Retinal pigment epithelial cell (primary cell): Measurements from ENCODE around the gene PACRGL.

Source experiments
- DNase-seq: peaks from one replicate; pipeline ENCODE4 v3.0.0-alpha.2; 2010; ENCODE audit warnings: low read depth
- H3K4me3 ChIP-seq: 2 replicates; pipeline ENCODE4 v1.5.1; 2011; ENCODE audit warnings: mild to moderate bottlenecking, low read length, control low read depth, moderate library complexity
- TF ChIP-seq, protein P1 (sequence below): conservative IDR thresholded peaks from 2 replicates; pipeline ENCODE4 v1.5.1; 2011; ENCODE audit warnings: low read depth, low read length, control low read depth, inconsistent platforms

Gene PACRGL

DNA sequence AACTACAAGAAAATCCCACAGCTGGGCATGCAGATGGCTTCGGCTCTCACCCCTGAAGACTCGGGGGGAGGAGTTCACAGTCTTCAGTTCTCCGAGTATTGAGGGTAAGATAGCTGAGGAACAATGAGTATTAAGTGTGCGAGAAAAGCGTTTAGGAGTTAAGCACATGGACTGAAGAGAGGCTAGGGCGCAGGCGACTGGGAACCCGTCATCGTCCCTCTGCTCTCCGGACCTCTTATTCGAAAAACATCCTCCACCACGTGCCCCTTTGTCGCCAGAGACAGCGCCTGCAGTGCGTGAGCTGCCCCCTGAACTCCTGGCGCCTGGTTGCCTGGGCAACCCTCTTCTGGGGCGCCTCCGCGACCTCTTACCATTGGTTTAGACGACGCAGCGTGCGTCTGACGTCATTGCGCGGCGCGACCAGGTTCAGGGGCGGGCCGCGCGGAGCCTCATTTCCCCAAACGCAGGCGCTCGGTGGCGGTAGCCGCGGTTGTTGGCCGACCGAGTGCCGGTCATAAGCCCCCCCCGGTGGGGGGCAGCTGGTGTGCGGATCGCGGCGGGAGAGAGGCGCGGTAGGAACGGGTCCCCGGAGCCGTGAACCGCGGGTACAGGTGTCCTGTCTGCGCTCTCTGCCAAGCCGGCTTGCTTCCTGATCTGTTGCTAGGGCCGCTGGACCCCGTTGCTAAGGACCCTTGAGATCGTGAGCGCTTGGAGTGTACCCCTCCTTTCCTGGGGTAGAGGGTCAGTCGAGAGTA, at the start of gene PACRGL:
Gene PACRGL (plus strand): TSS at position 452 of the 755 bp plus-strand sequence. CDS start 4,024 bp downstream, outside the sequence.
- peak; percentile 80 for DNase-seq
- TF ChIP-seq, protein P1, sequence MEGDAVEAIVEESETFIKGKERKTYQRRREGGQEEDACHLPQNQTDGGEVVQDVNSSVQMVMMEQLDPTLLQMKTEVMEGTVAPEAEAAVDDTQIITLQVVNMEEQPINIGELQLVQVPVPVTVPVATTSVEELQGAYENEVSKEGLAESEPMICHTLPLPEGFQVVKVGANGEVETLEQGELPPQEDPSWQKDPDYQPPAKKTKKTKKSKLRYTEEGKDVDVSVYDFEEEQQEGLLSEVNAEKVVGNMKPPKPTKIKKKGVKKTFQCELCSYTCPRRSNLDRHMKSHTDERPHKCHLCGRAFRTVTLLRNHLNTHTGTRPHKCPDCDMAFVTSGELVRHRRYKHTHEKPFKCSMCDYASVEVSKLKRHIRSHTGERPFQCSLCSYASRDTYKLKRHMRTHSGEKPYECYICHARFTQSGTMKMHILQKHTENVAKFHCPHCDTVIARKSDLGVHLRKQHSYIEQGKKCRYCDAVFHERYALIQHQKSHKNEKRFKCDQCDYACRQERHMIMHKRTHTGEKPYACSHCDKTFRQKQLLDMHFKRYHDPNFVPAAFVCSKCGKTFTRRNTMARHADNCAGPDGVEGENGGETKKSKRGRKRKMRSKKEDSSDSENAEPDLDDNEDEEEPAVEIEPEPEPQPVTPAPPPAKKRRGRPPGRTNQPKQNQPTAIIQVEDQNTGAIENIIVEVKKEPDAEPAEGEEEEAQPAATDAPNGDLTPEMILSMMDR, result no peak
- H3K4me3 ChIP-seq, result peak within 1 kb of the TSS; percentile 92

GRCh38 chr4:20652226-20652885, 47.9 kb upstream of the PACRGL start:
- no peak overlapping the region for H3K4me3 ChIP-seq
- DNase-seq, result no peak
- TF ChIP-seq, protein P1, result no peak

DNA sequence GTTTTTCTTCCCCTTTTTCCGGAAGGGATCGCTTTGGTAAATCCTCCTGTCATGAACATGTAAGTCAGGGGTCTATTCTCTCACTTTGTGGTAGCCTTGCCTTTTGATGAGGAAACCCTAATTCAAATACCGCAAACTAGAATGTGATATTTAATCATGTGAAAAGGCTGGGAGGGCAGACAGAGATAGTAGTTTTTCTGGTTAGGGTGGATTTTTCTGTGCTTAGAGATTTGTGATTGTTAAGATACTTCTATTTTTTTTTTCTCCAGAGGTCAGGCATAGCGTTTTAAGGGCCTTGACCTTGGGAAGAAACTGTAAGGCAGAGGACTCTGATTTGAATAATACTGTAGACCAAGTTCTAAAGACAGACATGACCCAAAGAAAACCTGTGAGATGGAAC, 41.8 kb upstream of the PACRGL start:
- H3K4me3 ChIP-seq, result no peak overlapping the region
- TF ChIP-seq, protein P1, result no peak
- DNase-seq, result no peak

- TF ChIP-seq, protein P1, result no peak
- H3K4me3 ChIP-seq, result no peak overlapping the region
- DNase-seq, result no peak
Observed at GRCh38 chr4:20662851-20663250, 37.4 kb upstream of the PACRGL start.

- DNase-seq, result no peak
Observed at GRCh38 chr4:20666012-20666860, 34.0 kb upstream of the PACRGL start.

DNA sequence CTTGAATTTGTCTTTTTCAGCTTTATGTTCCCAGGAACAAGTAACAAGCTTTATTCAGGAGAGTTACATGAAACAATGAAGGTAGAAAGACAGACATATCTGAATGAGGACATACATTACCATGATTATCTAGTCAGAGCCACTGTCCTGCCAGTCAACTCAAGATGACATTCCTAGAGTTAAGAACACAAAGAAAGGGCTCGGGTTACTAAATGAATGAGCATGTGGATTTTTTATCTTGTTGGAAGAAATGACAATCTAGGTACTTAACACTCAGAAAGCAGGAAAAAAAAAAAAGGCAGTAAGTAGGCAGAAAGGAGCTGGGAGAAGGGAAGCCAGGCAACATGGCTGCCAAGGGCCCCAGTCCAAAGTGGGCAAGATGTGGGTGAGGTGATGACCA, 28.0 kb upstream of the PACRGL start:
- DNase-seq, result no peak
- TF ChIP-seq, protein P1, result no peak
- H3K4me3 ChIP-seq, result no peak overlapping the region

More at GRCh38 chr4:20666012-20666860, 34.0 kb upstream of the PACRGL start:
- H3K4me3 ChIP-seq, result no peak overlapping the region
- TF ChIP-seq, protein P1, result no peak
